ENCODE results near the gene ENTPD5. TPM values are rescaled to one million over a fixed set of nuclear protein-coding genes. Genes with fewer than 3 reads are reported as not detected.
A peak's percentile ranks its signal among the peaks of the same experiment; 100 is the strongest.

The ENTPD5 gene
- total RNA-seq, 1 experiment from 2014 or later: 10.6 TPM

DNA sequence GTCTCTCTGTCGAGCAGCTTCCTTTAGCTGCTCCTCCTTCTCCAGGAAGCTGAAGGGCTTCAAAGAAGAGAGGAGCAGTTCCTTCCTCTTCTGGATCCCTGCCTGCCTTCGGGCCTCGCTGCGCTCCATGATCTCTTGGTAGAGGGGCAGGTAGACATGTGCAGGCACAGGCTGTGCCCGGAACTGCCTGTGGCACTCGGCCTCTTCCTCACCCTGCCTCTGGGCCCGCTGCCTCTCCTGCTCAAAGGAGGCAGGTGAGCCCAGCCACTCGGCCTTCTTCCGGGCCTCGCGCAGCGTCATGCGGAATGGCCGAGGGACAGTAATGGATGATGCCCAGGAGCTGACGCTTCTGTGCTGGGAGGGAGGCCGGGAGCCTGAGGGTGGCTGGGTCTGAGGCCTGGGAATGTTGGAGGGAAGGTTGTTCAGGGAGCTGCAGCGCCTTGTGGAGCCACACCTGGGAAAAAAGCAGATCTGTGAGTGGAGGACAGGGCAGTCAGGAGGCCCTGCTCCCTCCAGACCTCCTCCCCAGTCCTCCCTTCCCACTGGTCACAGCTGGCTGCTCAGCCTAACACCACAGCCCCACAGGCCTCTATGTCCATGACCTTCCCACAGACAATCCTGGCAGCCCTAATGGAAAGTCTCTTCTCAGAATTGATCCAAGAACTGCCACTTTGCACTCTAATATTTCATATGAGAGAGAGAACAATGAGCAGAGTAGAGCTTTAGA is 74.5 kb downstream of the ENTPD5 start:
- Mint-ChIP-seq H3K27me3 (ENCODE audit: low read depth) (peaks cover 18% of the 10 kb centered on the region; the same call in 1 of the 2 replicates), H3K4me1 (no peaks in the 10 kb centered on the region), H3K4me3 (no peak overlapping the region), H3K27ac (no peak overlapping the region), H3K36me3 (no peaks in the 10 kb centered on the region), H3K9me3 (no peaks in the 10 kb centered on the region)
- ChIA-PET CTCF (no interaction called here), POLR2A (no interaction called here)
- TF ChIP-seq MXD4 (CRISPR knock-in tag; IDR thresholded peaks at IDR 0.05; ENCODE audit: borderline replicate concordance): no peak
- ATAC-seq: no peak
- no peak for DNase-seq (ENCODE audit: low spot score)

DNA sequence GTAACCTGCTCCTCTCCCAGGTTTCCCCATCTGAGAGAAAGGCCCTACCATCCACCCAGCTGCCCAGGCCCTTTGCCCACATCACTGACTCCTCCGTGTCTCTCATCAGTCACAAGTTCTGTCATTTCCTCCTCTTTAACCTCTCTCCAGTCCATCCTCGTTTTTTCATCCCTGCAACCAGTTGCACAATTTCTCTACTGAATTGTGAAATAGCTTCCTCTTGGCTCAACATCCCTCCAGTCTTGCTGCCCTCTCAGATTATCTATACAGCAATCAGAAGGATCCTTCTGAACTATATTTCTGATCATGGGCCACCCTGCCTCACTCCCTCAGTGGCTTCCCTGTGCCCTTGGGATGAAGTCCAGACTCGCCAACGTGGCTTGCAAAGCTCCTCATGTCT is 76.0 kb downstream of the ENTPD5 start:
- Mint-ChIP-seq H3K4me1 (no peaks in the 10 kb centered on the region), H3K9me3 (no peaks in the 10 kb centered on the region), H3K27ac (no peak overlapping the region), H3K27me3 (ENCODE audit: low read depth) (peaks cover 15% of the 10 kb centered on the region; the same call in 1 of the 2 replicates), H3K36me3 (no peaks in the 10 kb centered on the region), H3K4me3 (no peak overlapping the region)
- no peak for DNase-seq (ENCODE audit: low spot score)
- ATAC-seq: no peak
- TF ChIP-seq GABPB1 (CRISPR knock-in tag; IDR thresholded peaks at IDR 0.05) (no peak), NR1H2 (CRISPR knock-in tag; IDR thresholded peaks at IDR 0.05) (no peak), ZNF138 (CRISPR knock-in tag; conservative IDR thresholded peaks at IDR 0.05) (no peak), IRF2 (CRISPR knock-in tag; IDR thresholded peaks at IDR 0.05; ENCODE audit: borderline replicate concordance, low read depth) (no peak), ESRRA (CRISPR knock-in tag; IDR thresholded peaks at IDR 0.05; ENCODE audit: borderline replicate concordance) (no peak), SOX15 (CRISPR knock-in tag; IDR thresholded peaks at IDR 0.05) (no peak), RELA (CRISPR knock-in tag; IDR thresholded peaks at IDR 0.05; ENCODE audit: borderline replicate concordance) (no peak)
- TF ChIP-seq, protein P1, sequence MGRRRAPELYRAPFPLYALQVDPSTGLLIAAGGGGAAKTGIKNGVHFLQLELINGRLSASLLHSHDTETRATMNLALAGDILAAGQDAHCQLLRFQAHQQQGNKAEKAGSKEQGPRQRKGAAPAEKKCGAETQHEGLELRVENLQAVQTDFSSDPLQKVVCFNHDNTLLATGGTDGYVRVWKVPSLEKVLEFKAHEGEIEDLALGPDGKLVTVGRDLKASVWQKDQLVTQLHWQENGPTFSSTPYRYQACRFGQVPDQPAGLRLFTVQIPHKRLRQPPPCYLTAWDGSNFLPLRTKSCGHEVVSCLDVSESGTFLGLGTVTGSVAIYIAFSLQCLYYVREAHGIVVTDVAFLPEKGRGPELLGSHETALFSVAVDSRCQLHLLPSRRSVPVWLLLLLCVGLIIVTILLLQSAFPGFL (CRISPR knock-in tag; IDR thresholded peaks at IDR 0.05; ENCODE audit: borderline replicate concordance): no peak
- ChIA-PET CTCF (no interaction called here), POLR2A (no interaction called here)

DNA sequence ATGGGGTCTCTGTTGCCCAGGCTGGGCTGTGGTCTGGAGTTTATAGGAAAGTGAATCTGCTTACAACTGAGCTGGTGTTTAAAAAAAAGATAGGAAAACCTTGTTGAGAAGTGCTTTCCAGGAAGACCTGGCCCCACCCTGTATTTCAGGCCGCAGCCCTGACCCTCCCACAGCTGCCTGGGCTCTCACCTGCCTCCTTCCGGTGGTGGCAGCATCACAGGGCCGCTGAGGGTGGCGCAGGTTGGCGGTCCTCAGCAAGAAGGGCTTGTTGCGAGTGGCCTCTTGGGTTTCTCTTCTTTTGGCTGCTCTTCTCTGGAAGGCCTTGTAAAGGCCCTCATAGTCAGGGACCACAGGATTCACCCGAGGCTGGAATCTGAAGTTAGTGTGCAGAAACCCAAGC is 76.9 kb downstream of the ENTPD5 start:
- Mint-ChIP-seq H3K9me3 (no peaks in the 10 kb centered on the region), H3K4me1 (no peaks in the 10 kb centered on the region), H3K4me3 (no peak overlapping the region), H3K27me3 (ENCODE audit: low read depth) (0 out of 2 replicates have a peak, but pooled peaks cover 9% of the 10 kb centered on the region), H3K36me3 (no peaks in the 10 kb centered on the region), H3K27ac (no peak overlapping the region)
- ChIA-PET CTCF (no interaction called here), POLR2A (no interaction called here)
- DNase-seq (ENCODE audit: low spot score): no peak
- ATAC-seq: 0 out of 2 replicates have a peak, but pooled peaks have one; percentile 30
- TF ChIP-seq, protein P2, sequence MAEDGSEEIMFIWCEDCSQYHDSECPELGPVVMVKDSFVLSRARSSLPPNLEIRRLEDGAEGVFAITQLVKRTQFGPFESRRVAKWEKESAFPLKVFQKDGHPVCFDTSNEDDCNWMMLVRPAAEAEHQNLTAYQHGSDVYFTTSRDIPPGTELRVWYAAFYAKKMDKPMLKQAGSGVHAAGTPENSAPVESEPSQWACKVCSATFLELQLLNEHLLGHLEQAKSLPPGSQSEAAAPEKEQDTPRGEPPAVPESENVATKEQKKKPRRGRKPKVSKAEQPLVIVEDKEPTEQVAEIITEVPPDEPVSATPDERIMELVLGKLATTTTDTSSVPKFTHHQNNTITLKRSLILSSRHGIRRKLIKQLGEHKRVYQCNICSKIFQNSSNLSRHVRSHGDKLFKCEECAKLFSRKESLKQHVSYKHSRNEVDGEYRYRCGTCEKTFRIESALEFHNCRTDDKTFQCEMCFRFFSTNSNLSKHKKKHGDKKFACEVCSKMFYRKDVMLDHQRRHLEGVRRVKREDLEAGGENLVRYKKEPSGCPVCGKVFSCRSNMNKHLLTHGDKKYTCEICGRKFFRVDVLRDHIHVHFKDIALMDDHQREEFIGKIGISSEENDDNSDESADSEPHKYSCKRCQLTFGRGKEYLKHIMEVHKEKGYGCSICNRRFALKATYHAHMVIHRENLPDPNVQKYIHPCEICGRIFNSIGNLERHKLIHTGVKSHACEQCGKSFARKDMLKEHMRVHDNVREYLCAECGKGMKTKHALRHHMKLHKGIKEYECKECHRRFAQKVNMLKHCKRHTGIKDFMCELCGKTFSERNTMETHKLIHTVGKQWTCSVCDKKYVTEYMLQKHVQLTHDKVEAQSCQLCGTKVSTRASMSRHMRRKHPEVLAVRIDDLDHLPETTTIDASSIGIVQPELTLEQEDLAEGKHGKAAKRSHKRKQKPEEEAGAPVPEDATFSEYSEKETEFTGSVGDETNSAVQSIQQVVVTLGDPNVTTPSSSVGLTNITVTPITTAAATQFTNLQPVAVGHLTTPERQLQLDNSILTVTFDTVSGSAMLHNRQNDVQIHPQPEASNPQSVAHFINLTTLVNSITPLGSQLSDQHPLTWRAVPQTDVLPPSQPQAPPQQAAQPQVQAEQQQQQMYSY (CRISPR knock-in tag; IDR thresholded peaks at IDR 0.05): no peak
- no peak for TF ChIP-seq NFYB (CRISPR knock-in tag; conservative IDR thresholded peaks at IDR 0.05; ENCODE audit: low read depth)
- no peak for TF ChIP-seq ELF4 (CRISPR knock-in tag; IDR thresholded peaks at IDR 0.05; ENCODE audit: low read depth)
- TF ChIP-seq, protein P3, sequence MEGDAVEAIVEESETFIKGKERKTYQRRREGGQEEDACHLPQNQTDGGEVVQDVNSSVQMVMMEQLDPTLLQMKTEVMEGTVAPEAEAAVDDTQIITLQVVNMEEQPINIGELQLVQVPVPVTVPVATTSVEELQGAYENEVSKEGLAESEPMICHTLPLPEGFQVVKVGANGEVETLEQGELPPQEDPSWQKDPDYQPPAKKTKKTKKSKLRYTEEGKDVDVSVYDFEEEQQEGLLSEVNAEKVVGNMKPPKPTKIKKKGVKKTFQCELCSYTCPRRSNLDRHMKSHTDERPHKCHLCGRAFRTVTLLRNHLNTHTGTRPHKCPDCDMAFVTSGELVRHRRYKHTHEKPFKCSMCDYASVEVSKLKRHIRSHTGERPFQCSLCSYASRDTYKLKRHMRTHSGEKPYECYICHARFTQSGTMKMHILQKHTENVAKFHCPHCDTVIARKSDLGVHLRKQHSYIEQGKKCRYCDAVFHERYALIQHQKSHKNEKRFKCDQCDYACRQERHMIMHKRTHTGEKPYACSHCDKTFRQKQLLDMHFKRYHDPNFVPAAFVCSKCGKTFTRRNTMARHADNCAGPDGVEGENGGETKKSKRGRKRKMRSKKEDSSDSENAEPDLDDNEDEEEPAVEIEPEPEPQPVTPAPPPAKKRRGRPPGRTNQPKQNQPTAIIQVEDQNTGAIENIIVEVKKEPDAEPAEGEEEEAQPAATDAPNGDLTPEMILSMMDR (IDR thresholded peaks at IDR 0.05): no peak
- no peak for TF ChIP-seq KAT7 (CRISPR knock-in tag; IDR thresholded peaks at IDR 0.05; ENCODE audit: borderline replicate concordance)
- no peak for TF ChIP-seq ESRRA (CRISPR knock-in tag; IDR thresholded peaks at IDR 0.05; ENCODE audit: borderline replicate concordance)
- TF ChIP-seq, protein P4, sequence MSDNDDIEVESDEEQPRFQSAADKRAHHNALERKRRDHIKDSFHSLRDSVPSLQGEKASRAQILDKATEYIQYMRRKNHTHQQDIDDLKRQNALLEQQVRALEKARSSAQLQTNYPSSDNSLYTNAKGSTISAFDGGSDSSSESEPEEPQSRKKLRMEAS (CRISPR knock-in tag; IDR thresholded peaks at IDR 0.05): no peak
- no peak for TF ChIP-seq TP53 (CRISPR knock-in tag; IDR thresholded peaks at IDR 0.05)
- TF ChIP-seq ZNF396 (CRISPR knock-in tag; IDR thresholded peaks at IDR 0.05; ENCODE audit: borderline replicate concordance): no peak
- TF ChIP-seq, protein P5, sequence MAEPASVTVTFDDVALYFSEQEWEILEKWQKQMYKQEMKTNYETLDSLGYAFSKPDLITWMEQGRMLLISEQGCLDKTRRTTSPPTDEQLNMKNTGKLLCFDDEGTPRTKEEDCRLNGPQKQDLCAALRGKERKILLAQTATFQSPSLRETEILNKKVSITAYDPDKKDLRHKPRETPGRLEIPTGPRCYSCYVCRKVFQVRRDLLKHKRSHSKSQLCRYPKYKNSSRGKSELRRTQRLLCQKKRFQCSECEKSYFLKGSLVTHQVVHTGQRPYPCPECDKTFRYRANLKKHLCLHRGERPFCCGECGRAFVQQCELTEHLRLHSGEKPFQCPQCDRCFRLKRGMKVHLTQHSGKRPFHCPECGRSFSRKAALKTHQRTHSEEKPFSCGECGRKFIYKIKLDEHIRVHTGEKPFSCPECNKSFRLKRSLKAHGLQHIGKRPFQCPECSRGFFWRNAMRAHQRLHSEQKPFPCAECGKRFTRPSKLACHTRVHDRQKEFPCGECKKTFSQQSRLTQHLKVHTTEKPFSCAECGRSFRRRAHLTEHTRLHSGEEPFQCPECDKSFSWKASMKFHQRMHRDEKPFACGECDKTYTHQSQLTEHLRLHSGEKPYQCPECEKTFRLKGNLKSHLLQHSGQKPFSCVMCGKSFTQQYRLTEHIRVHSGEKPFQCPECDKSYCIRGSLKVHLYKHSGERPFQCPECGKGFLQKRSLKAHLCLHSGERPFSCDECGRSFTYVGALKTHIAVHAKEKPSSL (CRISPR knock-in tag; conservative IDR thresholded peaks at IDR 0.05): no peak
- TF ChIP-seq, protein P6, sequence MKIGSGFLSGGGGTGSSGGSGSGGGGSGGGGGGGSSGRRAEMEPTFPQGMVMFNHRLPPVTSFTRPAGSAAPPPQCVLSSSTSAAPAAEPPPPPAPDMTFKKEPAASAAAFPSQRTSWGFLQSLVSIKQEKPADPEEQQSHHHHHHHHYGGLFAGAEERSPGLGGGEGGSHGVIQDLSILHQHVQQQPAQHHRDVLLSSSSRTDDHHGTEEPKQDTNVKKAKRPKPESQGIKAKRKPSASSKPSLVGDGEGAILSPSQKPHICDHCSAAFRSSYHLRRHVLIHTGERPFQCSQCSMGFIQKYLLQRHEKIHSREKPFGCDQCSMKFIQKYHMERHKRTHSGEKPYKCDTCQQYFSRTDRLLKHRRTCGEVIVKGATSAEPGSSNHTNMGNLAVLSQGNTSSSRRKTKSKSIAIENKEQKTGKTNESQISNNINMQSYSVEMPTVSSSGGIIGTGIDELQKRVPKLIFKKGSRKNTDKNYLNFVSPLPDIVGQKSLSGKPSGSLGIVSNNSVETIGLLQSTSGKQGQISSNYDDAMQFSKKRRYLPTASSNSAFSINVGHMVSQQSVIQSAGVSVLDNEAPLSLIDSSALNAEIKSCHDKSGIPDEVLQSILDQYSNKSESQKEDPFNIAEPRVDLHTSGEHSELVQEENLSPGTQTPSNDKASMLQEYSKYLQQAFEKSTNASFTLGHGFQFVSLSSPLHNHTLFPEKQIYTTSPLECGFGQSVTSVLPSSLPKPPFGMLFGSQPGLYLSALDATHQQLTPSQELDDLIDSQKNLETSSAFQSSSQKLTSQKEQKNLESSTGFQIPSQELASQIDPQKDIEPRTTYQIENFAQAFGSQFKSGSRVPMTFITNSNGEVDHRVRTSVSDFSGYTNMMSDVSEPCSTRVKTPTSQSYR (CRISPR knock-in tag; IDR thresholded peaks at IDR 0.05): no peak

All from WTC11 (cell line).